ENCODE measurements around the gene SLC6A4. TPM values are rescaled to one million over a fixed set of nuclear protein-coding genes. Genes with fewer than 3 reads are reported as not detected.

SLC6A4 gene
- total and polyA plus RNA-seq, 2 of the 8 experiments (the other 6 are each of a cell fraction or from before 2014, with no cell fraction given): 0.09 to 0.33 TPM

GRCh38 chr17:30263552-30264333 is 28.2 kb upstream of the SLC6A4 start:
- Histone ChIP-seq H3K27me3 (replicated peaks in 1 of 4; ENCODE audit: control insufficient read depth in 3 of 4, extremely low read depth in 1 of 4, insufficient read depth in 3 of 4, low read length in 3 of 4) (no peaks in the 10 kb centered on the region), H3K9ac (replicated peaks in 1 of 4; ENCODE audit: extremely low read depth in 1 of 4, low read depth in 3 of 4, low read length in 3 of 4) (no peak overlapping the region), H2BK20ac (ENCODE audit: low read length) (no peak overlapping the region), H3K18ac (ENCODE audit: extremely low read depth, low read length) (no peak overlapping the region), H2AK5ac (ENCODE audit: low read depth, low read length) (no peak overlapping the region), H2BK12ac (ENCODE audit: low read depth, low read length) (no peak overlapping the region), H3K4me1 (replicated peaks in 1 of 4; ENCODE audit: control insufficient read depth in 3 of 4, insufficient read depth in 4 of 4, low read length in 3 of 4) (no peaks in the 10 kb centered on the region), H3K4ac (replicated peaks; ENCODE audit: insufficient read length, low read depth, low read length) (no peak overlapping the region), H3K79me1 (ENCODE audit: low read depth, low read length) (no peaks in the 10 kb centered on the region; the same call in 1 of the 2 replicates), H3K23ac (ENCODE audit: insufficient read length) (no peak overlapping the region), H4K20me1 (replicated peaks in 1 of 2; ENCODE audit: control insufficient read depth in 1 of 2, insufficient read depth in 2 of 2, low read length in 2 of 2) (peaks cover 0 to 1% of the 10 kb centered on the region in 2 experiments), H3K79me2 (ENCODE audit: control insufficient read depth in 1 of 2, insufficient read depth in 2 of 2, low read length in 2 of 2) (no peaks in the 10 kb centered on the region), H4K5ac (ENCODE audit: insufficient read length, low read depth, low read length) (no peak overlapping the region), H2BK120ac (replicated peaks; ENCODE audit: low read depth, low read length) (no peak overlapping the region), H3K27ac (ENCODE audit: low read depth, low read length) (no peak overlapping the region), H3K23me2 (ENCODE audit: low read depth, low read length) (no peaks in the 10 kb centered on the region), H2BK15ac (ENCODE audit: low read length) (no peak overlapping the region), H2BK5ac (ENCODE audit: low read depth, low read length) (no peak overlapping the region), H3K36me3 (ENCODE audit: control insufficient read depth in 2 of 4, insufficient read depth in 4 of 4, low read length in 3 of 4) (peaks cover 4 to 38% (median 19%) of the 10 kb centered on the region in 4 experiments; a peak in 6 of 8 replicates), H4K8ac (ENCODE audit: extremely low read depth, insufficient read depth, low read length) (no peak overlapping the region), H3K56ac (replicated peaks; ENCODE audit: insufficient read length, low read depth, low read length) (no peak overlapping the region), H3K9me3 (ENCODE audit: insufficient read depth in 2 of 2, low read depth in 1 of 2, low read length in 1 of 2) (no peaks in the 10 kb centered on the region), H3K4me2 (ENCODE audit: insufficient read depth in 1 of 2, low read depth in 2 of 2, low read length in 2 of 2) (no peak overlapping the region), H3K14ac (ENCODE audit: insufficient read length) (no peak overlapping the region), H2AFZ (ENCODE audit: low read length) (no peak overlapping the region), H3K4me3 (ENCODE audit: extremely low read depth in 1 of 4, insufficient read depth in 2 of 4, low read depth in 3 of 4, low read length in 4 of 4) (no peak overlapping the region), H4K91ac (replicated peaks; ENCODE audit: insufficient read length, low read length) (no peak overlapping the region)
- TF ChIP-seq E2F6 (IDR thresholded peaks at IDR 0.05) (no peak), CEBPB (IDR thresholded peaks at IDR 0.05; ENCODE audit: low read depth, low read length) (no peak), NRF1 (IDR thresholded peaks at IDR 0.05; ENCODE audit: low read depth, low read length) (no peak), GABPA (IDR thresholded peaks at IDR 0.05; ENCODE audit: borderline replicate concordance, insufficient read depth, low read length) (no peak), TBP (IDR thresholded peaks at IDR 0.05; ENCODE audit: low read depth, low read length) (no peak), POLR2A (IDR thresholded peaks at IDR 0.05; ENCODE audit: control extremely low read depth in 1 of 2, low read depth in 2 of 2, low read length in 2 of 2) (no peak), TAF1 (IDR thresholded peaks at IDR 0.05; ENCODE audit: low read depth, low read length) (no peak)
- FAIRE-seq (no peak), DNase-seq (ENCODE audit: low read depth in 1 of 2, low spot score in 2 of 2) (no peak)
- ChIA-PET CTCF (ENCODE audit: partially characterized antibody) (interaction anchor here (0.9 to 1.2 kb wide), 2 partner anchors 145 to 159 kb away, joined by 3 read pairs; no protein-coding TSS in a partner anchor), POLR2A (ENCODE audit: partially characterized antibody) (no interaction called here)
- WGBS, 2 experiments (ENCODE audit: extremely low coverage in 1 of 2, insufficient coverage in 1 of 2, insufficient read length in 1 of 2, insufficient replicate concordance in 2 of 2, low coverage in 1 of 2, low lambda C conversion rate in 2 of 2, missing lambda C conversion rate in 1 of 2): 81% methylated on average over 2 of the region's 2 CpGs; no CpG with 5 or more reads in 1 of the 2 experiments

All from H1 (cell line).